ENCODE measurements around the gene MEIS1. TPM values are rescaled to one million over a fixed set of nuclear protein-coding genes. Genes with fewer than 3 reads are reported as not detected.

MEIS1 gene
- polyA plus RNA-seq, 1 donor (not counting 4 experiments of a cell fraction or from before 2014, with no cell fraction given), result 3.1 TPM

DNA sequence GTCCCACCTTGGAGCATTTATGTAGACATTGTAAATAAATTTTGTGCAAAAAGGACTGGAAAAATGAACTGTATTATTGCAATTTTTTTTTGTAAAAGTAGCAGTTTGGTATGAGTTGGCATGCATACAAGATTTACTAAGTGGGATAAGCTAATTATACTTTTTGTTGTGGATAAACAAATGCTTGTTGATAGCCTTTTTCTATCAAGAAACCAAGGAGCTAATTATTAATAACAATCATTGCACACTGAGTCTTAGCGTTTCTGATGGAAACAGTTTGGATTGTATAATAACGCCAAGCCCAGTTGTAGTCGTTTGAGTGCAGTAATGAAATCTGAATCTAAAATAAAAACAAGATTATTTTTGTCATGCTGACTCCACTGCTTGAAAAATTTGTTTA is 137.5 kb downstream of the MEIS1 start:
- TF ChIP-seq, protein P1, sequence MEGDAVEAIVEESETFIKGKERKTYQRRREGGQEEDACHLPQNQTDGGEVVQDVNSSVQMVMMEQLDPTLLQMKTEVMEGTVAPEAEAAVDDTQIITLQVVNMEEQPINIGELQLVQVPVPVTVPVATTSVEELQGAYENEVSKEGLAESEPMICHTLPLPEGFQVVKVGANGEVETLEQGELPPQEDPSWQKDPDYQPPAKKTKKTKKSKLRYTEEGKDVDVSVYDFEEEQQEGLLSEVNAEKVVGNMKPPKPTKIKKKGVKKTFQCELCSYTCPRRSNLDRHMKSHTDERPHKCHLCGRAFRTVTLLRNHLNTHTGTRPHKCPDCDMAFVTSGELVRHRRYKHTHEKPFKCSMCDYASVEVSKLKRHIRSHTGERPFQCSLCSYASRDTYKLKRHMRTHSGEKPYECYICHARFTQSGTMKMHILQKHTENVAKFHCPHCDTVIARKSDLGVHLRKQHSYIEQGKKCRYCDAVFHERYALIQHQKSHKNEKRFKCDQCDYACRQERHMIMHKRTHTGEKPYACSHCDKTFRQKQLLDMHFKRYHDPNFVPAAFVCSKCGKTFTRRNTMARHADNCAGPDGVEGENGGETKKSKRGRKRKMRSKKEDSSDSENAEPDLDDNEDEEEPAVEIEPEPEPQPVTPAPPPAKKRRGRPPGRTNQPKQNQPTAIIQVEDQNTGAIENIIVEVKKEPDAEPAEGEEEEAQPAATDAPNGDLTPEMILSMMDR (optimal IDR thresholded peaks at IDR 0.05 in 1 of 3, IDR thresholded peaks at IDR 0.05 in 1 of 3, conservative IDR thresholded peaks at IDR 0.05 in 1 of 3; ENCODE audit: extremely low read depth in 1 of 3, insufficient read depth in 2 of 3, low read length in 3 of 3), result no peak
- TF ChIP-seq EZH2 (IDR thresholded peaks at IDR 0.05; ENCODE audit: low read length), result no peak

GRCh38 chr2:66573416-66573815 is 138.5 kb downstream of the MEIS1 start:
- H3K27ac ChIP-seq (ENCODE audit: control insufficient read depth, insufficient read depth, low read length), result no peak overlapping the region
- no peak for FAIRE-seq

More for the DNA sequence above, 137.5 kb downstream of the MEIS1 start:
- dilution Hi-C loops (cut with MboI; ENCODE audit: extremely low pct_ligation_motif_present, low sequenced_read_pairs), result no loop called here
- Histone ChIP-seq H3K9ac (ENCODE audit: control insufficient read depth, extremely low read depth, insufficient read depth, low read length) (no peak overlapping the region), H4K20me1 (ENCODE audit: control insufficient read depth, extremely low read depth, insufficient read depth, low read length) (no peaks in the 10 kb centered on the region), H3K79me2 (ENCODE audit: control insufficient read depth, insufficient read depth, low read length) (no peaks in the 10 kb centered on the region), H3K9me3 (ENCODE audit: control insufficient read depth, low read depth, low read length) (no peaks in the 10 kb centered on the region), H3K4me3 (ENCODE audit: control insufficient read depth in 2 of 3, extremely low read depth in 1 of 3, insufficient read depth in 2 of 3, low read depth in 1 of 3, low read length in 3 of 3) (no peak overlapping the region), H3K9me1 (ENCODE audit: control insufficient read depth, extremely low read depth, insufficient read depth, low read length) (no peaks in the 10 kb centered on the region), H2AFZ (ENCODE audit: control insufficient read depth, low read length) (no peak overlapping the region), H3K27ac (ENCODE audit: control insufficient read depth, insufficient read depth, low read length) (no peak overlapping the region), H3K4me1 (ENCODE audit: control insufficient read depth, extremely low read depth, insufficient read depth, low read length) (peaks cover 11% of the 10 kb centered on the region), H3K36me3 (ENCODE audit: control insufficient read depth in 2 of 2, extremely low read depth in 1 of 2, insufficient read depth in 2 of 2, low read length in 2 of 2) (no peaks in the 10 kb centered on the region), H3K27me3 (ENCODE audit: control insufficient read depth, extremely low read depth, insufficient read depth, low read length) (peaks cover 16% of the 10 kb centered on the region), H3K4me2 (ENCODE audit: control insufficient read depth, extremely low read depth, insufficient read depth, low read depth, low read length) (no peak overlapping the region)
- FAIRE-seq (no peak), DNase-seq (ENCODE audit: low read depth, low spot score) (no peak)

More at GRCh38 chr2:66573416-66573815, 138.5 kb downstream of the MEIS1 start:
- no peaks in the 10 kb centered on the region for H3K36me3 ChIP-seq (ENCODE audit: control insufficient read depth in 2 of 2, extremely low read depth in 1 of 2, insufficient read depth in 2 of 2, low read length in 2 of 2)
- TF ChIP-seq, protein P1 (optimal IDR thresholded peaks at IDR 0.05 in 1 of 3, IDR thresholded peaks at IDR 0.05 in 1 of 3, conservative IDR thresholded peaks at IDR 0.05 in 1 of 3; ENCODE audit: extremely low read depth in 1 of 3, insufficient read depth in 2 of 3, low read length in 3 of 3), result no peak
- no peak for TF ChIP-seq EZH2 (IDR thresholded peaks at IDR 0.05; ENCODE audit: low read length)
- H3K9ac ChIP-seq (ENCODE audit: control insufficient read depth, extremely low read depth, insufficient read depth, low read length), result no peak overlapping the region
- no peak overlapping the region for H2AFZ ChIP-seq (ENCODE audit: control insufficient read depth, low read length)
- no peaks in the 10 kb centered on the region for H3K9me1 ChIP-seq (ENCODE audit: control insufficient read depth, extremely low read depth, insufficient read depth, low read length)
- H3K4me1 ChIP-seq (ENCODE audit: control insufficient read depth, extremely low read depth, insufficient read depth, low read length), result peaks cover 11% of the 10 kb centered on the region
- no peak overlapping the region for H3K4me3 ChIP-seq (ENCODE audit: control insufficient read depth in 2 of 3, extremely low read depth in 1 of 3, insufficient read depth in 2 of 3, low read depth in 1 of 3, low read length in 3 of 3)
- no peaks in the 10 kb centered on the region for H3K9me3 ChIP-seq (ENCODE audit: control insufficient read depth, low read depth, low read length)
- no peak for DNase-seq (ENCODE audit: low read depth, low spot score)
- H3K79me2 ChIP-seq (ENCODE audit: control insufficient read depth, insufficient read depth, low read length), result no peaks in the 10 kb centered on the region
- no peaks in the 10 kb centered on the region for H4K20me1 ChIP-seq (ENCODE audit: control insufficient read depth, extremely low read depth, insufficient read depth, low read length)
- H3K27me3 ChIP-seq (ENCODE audit: control insufficient read depth, extremely low read depth, insufficient read depth, low read length), result peaks cover 26% of the 10 kb centered on the region
- no peak overlapping the region for H3K4me2 ChIP-seq (ENCODE audit: control insufficient read depth, extremely low read depth, insufficient read depth, low read depth, low read length)
- dilution Hi-C loops (cut with MboI; ENCODE audit: extremely low pct_ligation_motif_present, low sequenced_read_pairs), result no loop called here

Data from keratinocyte (primary cell).